Measurements from ENCODE around the gene ATP11C. TPM values are rescaled to one million over a fixed set of nuclear protein-coding genes. Genes with fewer than 3 reads are reported as not detected.
"Not testable (repeated sequence)": the region's sequence is repeated elsewhere in the genome, so short reads cannot be mapped to it uniquely, and the experiment has no call there.

ATP11C gene
- total RNA-seq, 4 donors from 2014 or later = 5.9 to 24.4 (median 14.9) TPM

- Histone ChIP-seq H3K9me3 (no peaks in the 10 kb centered on the region), H3K36me3 (no peaks in the 10 kb centered on the region), H3K27me3 (no peaks in the 10 kb centered on the region), H3K27ac (no peak overlapping the region), H3K4me1 (no peaks in the 10 kb centered on the region), H3K4me3 (no peak overlapping the region)
- 13 to 67% methylated on average over 3 to 8 of the region's 10 CpGs for WGBS, 2 donors
- DNase-seq = no peak
- intact Hi-C loops (cut with DNase I) = no loop called here
- TF ChIP-seq POLR2A (IDR thresholded peaks at IDR 0.05) (no peak), CTCF (IDR thresholded peaks at IDR 0.05) (no peak)
Observed at GRCh38 chrX:139971394-139971749, 38.5 kb upstream of the ATP11C start.

GRCh38 chrX:139969286-139969685, 36.4 kb upstream of the ATP11C start:
- 20% methylated on average over 1 of the region's 2 CpGs; no CpG with 5 or more reads in 1 of the 2 donors for WGBS, 2 donors
- H3K27ac ChIP-seq = no peak overlapping the region
- no peaks in the 10 kb centered on the region for H3K27me3 ChIP-seq
- DNase-seq = no peak
- H3K9me3 ChIP-seq = no peaks in the 10 kb centered on the region
- TF ChIP-seq CTCF (IDR thresholded peaks at IDR 0.05) (no peak), POLR2A (IDR thresholded peaks at IDR 0.05) (no peak)
- no peak overlapping the region for H3K4me3 ChIP-seq
- no peaks in the 10 kb centered on the region for H3K4me1 ChIP-seq
- intact Hi-C loops (cut with DNase I) = no loop called here
- no peaks in the 10 kb centered on the region for H3K36me3 ChIP-seq

GRCh38 chrX:139967750-139968149, 34.9 kb upstream of the ATP11C start:
- H3K36me3 ChIP-seq = no peaks in the 10 kb centered on the region
- H3K4me3 ChIP-seq = no peak overlapping the region
- H3K4me1 ChIP-seq = no peaks in the 10 kb centered on the region
- intact Hi-C loops (cut with DNase I) = no loop called here
- H3K27ac ChIP-seq = no peak overlapping the region
- no peaks in the 10 kb centered on the region for H3K9me3 ChIP-seq
- H3K27me3 ChIP-seq = no peaks in the 10 kb centered on the region
- no peak for DNase-seq
- TF ChIP-seq POLR2A (IDR thresholded peaks at IDR 0.05) (no peak), CTCF (IDR thresholded peaks at IDR 0.05) (no peak)
- 59 to 72% methylated on average over 3 of the region's 3 CpGs for WGBS, 2 donors

- H3K27ac ChIP-seq = no peak overlapping the region
- H3K27me3 ChIP-seq = no peaks in the 10 kb centered on the region
- WGBS, 2 donors = 55 to 59% methylated on average over 4 of the region's 4 CpGs
- no peaks in the 10 kb centered on the region for H3K4me1 ChIP-seq
- TF ChIP-seq POLR2A (IDR thresholded peaks at IDR 0.05) (no peak), CTCF (IDR thresholded peaks at IDR 0.05) (peak in 1 of 6 experiments; percentile 13)
- no peak overlapping the region for H3K4me3 ChIP-seq
- no peak for DNase-seq
- no peaks in the 10 kb centered on the region for H3K9me3 ChIP-seq
- intact Hi-C loops (cut with DNase I) = no loop called here
- H3K36me3 ChIP-seq = no peaks in the 10 kb centered on the region
Observed at GRCh38 chrX:139967300-139967699, 34.4 kb upstream of the ATP11C start.

GRCh38 chrX:139966159-139966558, 33.3 kb upstream of the ATP11C start:
- intact Hi-C loops (cut with DNase I); H3K36me3 ChIP-seq; DNase-seq; H3K4me1 ChIP-seq; H3K4me3 ChIP-seq; H3K9me3 ChIP-seq; H3K27me3 ChIP-seq; H3K27ac ChIP-seq: not testable (repeated sequence)
- WGBS, 2 donors = 51 to 63% methylated on average over 3 of the region's 3 CpGs

GRCh38 chrX:139965421-139965820, 32.6 kb upstream of the ATP11C start, which contains the start of gene CXorf66:
TSS of gene CXorf66 (minus strand) at chrX:139965521. CDS start at chrX:139965496, 25 bp downstream.
- no peak within 1 kb of the TSS for H3K4me3 ChIP-seq
- no peaks in the 10 kb centered on the region for H3K27me3 ChIP-seq
- H3K9me3 ChIP-seq = no peaks in the 10 kb centered on the region
- DNase-seq = no peak
- WGBS, 2 donors = 87 to 91% methylated on average over 1 to 7 of the region's 7 CpGs
- no peaks in the 10 kb centered on the region for H3K36me3 ChIP-seq
- TF ChIP-seq CTCF (IDR thresholded peaks at IDR 0.05) = no peak
- TF ChIP-seq POLR2A (IDR thresholded peaks at IDR 0.05) = no peak
- no peak within 1 kb of the TSS for H3K27ac ChIP-seq
- intact Hi-C loops (cut with DNase I) = no loop called here
- H3K4me1 ChIP-seq = no peaks in the 10 kb centered on the region

- H3K9me3 ChIP-seq; H3K4me1 ChIP-seq; H3K27ac ChIP-seq; H3K4me3 ChIP-seq; H3K36me3 ChIP-seq; intact Hi-C loops (cut with DNase I); H3K27me3 ChIP-seq; DNase-seq: not testable (repeated sequence)
- 15 to 21% methylated on average over 2 of the region's 2 CpGs for WGBS, 2 donors
Observed at GRCh38 chrX:139961091-139961490, 28.2 kb upstream of the ATP11C start.
